Brain microvascular endothelial cell (primary cell): ENCODE measurements around the gene GPM6B.

Experiments
- DNase-seq: peaks from one replicate; pipeline ENCODE4 v3.0.0-alpha.2; 2020
- H3K27ac ChIP-seq: fragments of 250-450 bp; sonication (Bioruptor Pico); 2 replicates; pipeline ENCODE4 v1.5.1; 2020; ENCODE audit warnings: mild to moderate bottlenecking, moderate library complexity
- H3K27me3 ChIP-seq: fragments of 250-450 bp; sonication (Bioruptor Pico); replicated peaks from 2 replicates; pipeline ENCODE4 v1.5.1; 2020; ENCODE audit warnings: mild to moderate bottlenecking
- H3K36me3 ChIP-seq: fragments of 250-450 bp; sonication (Bioruptor Pico); replicated peaks from 2 replicates; pipeline ENCODE4 v1.5.1; 2020; ENCODE audit warnings: mild to moderate bottlenecking
- H3K4me3 ChIP-seq: 2 replicates; pipeline ENCODE4 v1.5.1; 2011; ENCODE audit warnings: low read depth, mild to moderate bottlenecking, control low read depth, low read length, moderate library complexity
- in situ Hi-C: cut with HindIII; loops from 2 replicates; pipeline ENCODE4 v1.10.0; 2017; ENCODE audit warnings: low sequenced_read_pairs, low pct_ligation_motif_present
- TF ChIP-seq, protein P1 (sequence below): IDR thresholded peaks from 2 replicates; pipeline ENCODE4 v1.5.1; 2011; ENCODE audit warnings: low read depth, mild to moderate bottlenecking, moderate library complexity, low read length, control low read depth, inconsistent platforms; ENCODE audit errors: missing control alignments

Gene GPM6B

DNA sequence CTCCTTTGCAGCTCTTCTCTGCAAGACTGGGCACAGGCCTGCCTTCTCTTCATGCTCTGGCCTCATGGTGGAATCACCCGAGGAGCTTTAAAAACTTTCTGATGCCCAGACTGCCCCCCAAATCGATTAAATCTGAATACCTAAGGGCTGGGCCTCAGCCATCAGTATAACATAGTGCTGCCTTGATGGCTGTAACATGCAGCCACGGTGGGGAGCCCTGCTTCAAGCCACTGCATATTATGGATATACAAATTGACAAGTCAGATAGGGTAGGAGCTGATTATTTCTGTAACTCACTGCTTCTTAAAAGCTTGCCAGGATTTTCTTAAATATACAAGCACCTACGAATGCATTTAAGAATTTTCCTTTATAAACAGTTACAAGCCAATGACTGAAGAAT, 40.5 kb downstream of the GPM6B start:
- no peaks in the 10 kb centered on the region for H3K36me3 ChIP-seq
- in situ Hi-C loops: no loop called here
- TF ChIP-seq, protein P1, sequence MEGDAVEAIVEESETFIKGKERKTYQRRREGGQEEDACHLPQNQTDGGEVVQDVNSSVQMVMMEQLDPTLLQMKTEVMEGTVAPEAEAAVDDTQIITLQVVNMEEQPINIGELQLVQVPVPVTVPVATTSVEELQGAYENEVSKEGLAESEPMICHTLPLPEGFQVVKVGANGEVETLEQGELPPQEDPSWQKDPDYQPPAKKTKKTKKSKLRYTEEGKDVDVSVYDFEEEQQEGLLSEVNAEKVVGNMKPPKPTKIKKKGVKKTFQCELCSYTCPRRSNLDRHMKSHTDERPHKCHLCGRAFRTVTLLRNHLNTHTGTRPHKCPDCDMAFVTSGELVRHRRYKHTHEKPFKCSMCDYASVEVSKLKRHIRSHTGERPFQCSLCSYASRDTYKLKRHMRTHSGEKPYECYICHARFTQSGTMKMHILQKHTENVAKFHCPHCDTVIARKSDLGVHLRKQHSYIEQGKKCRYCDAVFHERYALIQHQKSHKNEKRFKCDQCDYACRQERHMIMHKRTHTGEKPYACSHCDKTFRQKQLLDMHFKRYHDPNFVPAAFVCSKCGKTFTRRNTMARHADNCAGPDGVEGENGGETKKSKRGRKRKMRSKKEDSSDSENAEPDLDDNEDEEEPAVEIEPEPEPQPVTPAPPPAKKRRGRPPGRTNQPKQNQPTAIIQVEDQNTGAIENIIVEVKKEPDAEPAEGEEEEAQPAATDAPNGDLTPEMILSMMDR: no peak
- H3K27ac ChIP-seq: no peak overlapping the region
- H3K27me3 ChIP-seq: no peaks in the 10 kb centered on the region
- no peak for DNase-seq
- no peak overlapping the region for H3K4me3 ChIP-seq

DNA sequence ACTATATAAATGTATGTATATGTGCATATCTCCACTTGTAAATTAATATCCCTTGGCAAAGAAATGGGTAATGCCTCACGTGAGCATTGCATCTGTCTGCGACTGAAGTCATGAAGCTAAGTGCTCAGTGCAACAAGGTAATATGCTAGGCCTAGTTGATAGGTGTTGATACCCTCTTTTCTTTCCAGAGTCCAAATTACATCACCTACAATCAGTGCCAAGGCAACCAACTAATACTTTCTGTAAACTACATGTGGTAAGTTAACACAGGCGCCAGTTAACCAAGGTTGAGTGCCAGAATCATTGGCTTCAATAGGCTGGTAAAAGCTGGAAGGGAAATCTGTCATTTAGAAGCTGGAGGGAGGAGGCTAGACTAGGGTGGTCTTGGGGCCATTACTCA, 41.1 kb downstream of the GPM6B start:
- no peak overlapping the region for H3K27ac ChIP-seq
- TF ChIP-seq, protein P1: no peak

GRCh38 chrX:13774696-13775095, 42.2 kb downstream of the GPM6B start:
- in situ Hi-C loops: no loop called here
- no peak overlapping the region for H3K4me3 ChIP-seq

More for the DNA sequence above, 41.1 kb downstream of the GPM6B start:
- no peak overlapping the region for H3K4me3 ChIP-seq
- H3K36me3 ChIP-seq: no peaks in the 10 kb centered on the region
- in situ Hi-C loops: no loop called here
- H3K27me3 ChIP-seq: no peaks in the 10 kb centered on the region
- DNase-seq: no peak

GRCh38 chrX:13770013-13770535, 46.8 kb downstream of the GPM6B start:
- in situ Hi-C loops: no loop called here
- no peak overlapping the region for H3K4me3 ChIP-seq
- H3K27ac ChIP-seq: no peak overlapping the region
- peaks cover 6% of the 10 kb centered on the region for H3K36me3 ChIP-seq
- no peak for DNase-seq
- no peaks in the 10 kb centered on the region for H3K27me3 ChIP-seq
- TF ChIP-seq, protein P1: no peak

More at GRCh38 chrX:13774696-13775095, 42.2 kb downstream of the GPM6B start:
- Histone ChIP-seq H3K27me3 (no peaks in the 10 kb centered on the region), H3K27ac (no peak overlapping the region), H3K36me3 (peaks cover 3% of the 10 kb centered on the region)
- TF ChIP-seq, protein P1: no peak
- no peak for DNase-seq

DNA sequence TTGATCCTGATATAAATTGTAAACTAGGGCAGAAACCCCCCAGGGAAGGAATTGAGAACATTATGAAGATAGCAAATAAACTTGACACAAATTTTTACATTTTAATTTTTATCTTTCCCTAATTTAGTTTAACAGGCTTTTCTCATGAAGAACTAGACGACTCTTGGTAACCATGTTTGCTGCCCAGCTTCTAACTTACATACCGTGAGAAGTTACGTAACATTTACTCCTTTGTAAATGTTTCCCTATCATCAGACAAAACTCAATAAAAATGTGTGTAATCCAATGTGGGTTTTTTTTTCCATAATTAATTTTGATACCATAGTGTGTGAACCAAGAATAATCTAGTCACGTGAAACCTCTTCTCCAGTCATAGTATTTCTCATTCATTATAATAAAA, 48.0 kb downstream of the GPM6B start:
- H3K27me3 ChIP-seq: no peaks in the 10 kb centered on the region
- no peak for DNase-seq
- no peak overlapping the region for H3K27ac ChIP-seq
- in situ Hi-C loops: no loop called here
- peaks cover 6% of the 10 kb centered on the region for H3K36me3 ChIP-seq
- TF ChIP-seq, protein P1: no peak
- H3K4me3 ChIP-seq: no peak overlapping the region

GRCh38 chrX:13764765-13765164, 52.1 kb downstream of the GPM6B start:
- in situ Hi-C loops: no loop called here
- TF ChIP-seq, protein P1: peak; percentile 62
- Histone ChIP-seq H3K27ac (no peak overlapping the region), H3K4me3 (no peak overlapping the region), H3K27me3 (no peaks in the 10 kb centered on the region), H3K36me3 (peaks cover 7% of the 10 kb centered on the region)
- DNase-seq: peak; percentile 6
